Medulla oblongata (tissue), 1 donor: ENCODE measurements around the gene CRIM1.

ENCODE experiments used
- DNase-seq: peaks from one replicate; pipeline ENCODE4 v3.0.0-alpha.2; 2015; ENCODE audit errors: extremely low spot score

Gene CRIM1

GRCh38 chr2:36394804-36395203, 39.2 kb downstream of the CRIM1 start:
- DNase-seq: no peak

- no peak for DNase-seq
Observed at GRCh38 chr2:36395866-36396265, 40.3 kb downstream of the CRIM1 start.

DNA sequence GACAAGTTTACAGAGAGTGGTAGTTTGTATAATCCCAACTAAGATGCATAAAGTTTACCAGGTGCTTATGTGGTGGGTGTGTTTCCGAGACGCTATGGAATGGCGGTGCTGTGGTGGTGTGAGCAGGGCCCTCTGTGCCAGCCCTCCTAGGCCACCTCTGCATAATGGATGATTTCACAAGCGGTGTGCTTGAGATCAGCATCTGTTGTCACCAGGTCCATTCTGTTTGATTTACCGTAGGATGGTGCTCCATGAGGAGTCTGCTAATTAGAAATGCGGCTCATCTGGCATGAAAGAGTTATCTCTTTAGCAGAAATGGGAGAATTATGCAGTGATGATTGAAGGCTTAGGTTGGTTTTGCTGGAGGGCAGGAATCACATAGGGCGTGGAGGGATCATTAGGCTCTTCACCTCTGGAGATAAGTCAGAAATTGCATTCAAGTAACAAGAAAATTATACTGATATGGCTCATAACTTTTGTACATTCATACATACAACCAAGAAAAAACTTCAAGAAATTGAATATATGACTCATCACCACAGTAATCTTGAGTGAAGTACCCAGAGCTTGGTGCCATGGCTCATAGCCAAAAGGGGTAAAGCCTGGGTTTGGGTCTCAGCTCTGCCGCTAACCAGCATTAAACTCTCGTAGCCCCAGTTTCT, 41.4 kb downstream of the CRIM1 start:
- no peak for DNase-seq

GRCh38 chr2:36397728-36398413, 42.3 kb downstream of the CRIM1 start:
- no peak for DNase-seq

- DNase-seq: no peak
Observed at GRCh38 chr2:36399050-36399449, 43.5 kb downstream of the CRIM1 start.

DNA sequence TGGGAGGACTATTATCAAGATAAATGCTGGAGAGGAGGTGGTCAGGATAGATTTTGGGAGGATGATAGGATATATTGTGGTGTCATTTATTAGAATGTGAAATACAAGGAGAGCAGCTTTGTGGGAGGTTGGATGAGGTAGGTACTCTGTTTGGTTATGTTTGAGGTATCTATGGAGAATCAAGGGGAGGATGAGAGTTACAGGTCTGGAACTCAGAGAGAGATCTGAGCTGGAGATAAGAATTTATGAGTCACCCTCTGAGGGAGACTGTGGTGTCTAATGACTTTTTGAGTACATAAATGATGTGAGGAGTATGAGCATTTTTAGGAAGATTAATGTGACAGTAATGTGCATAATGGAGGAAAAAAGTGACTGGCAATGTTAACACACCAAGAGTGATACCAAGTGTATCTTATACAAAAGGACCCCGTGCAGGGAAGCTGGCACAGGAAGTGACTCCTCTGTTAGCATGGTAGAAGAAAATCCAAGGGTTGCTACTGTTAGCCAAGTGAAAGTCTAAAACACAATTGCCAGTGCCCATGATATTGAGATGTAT, 48.2 kb downstream of the CRIM1 start:
- DNase-seq: no peak

- DNase-seq: no peak
Observed at GRCh38 chr2:36404318-36404717, 48.7 kb downstream of the CRIM1 start.

- no peak for DNase-seq
Observed at GRCh38 chr2:36404754-36405153, 49.2 kb downstream of the CRIM1 start.

- no peak for DNase-seq
Observed at GRCh38 chr2:36405183-36405582, 49.6 kb downstream of the CRIM1 start.

GRCh38 chr2:36406296-36406695, 50.7 kb downstream of the CRIM1 start:
- DNase-seq: no peak

GRCh38 chr2:36407413-36407812, 51.8 kb downstream of the CRIM1 start:
- no peak for DNase-seq

DNA sequence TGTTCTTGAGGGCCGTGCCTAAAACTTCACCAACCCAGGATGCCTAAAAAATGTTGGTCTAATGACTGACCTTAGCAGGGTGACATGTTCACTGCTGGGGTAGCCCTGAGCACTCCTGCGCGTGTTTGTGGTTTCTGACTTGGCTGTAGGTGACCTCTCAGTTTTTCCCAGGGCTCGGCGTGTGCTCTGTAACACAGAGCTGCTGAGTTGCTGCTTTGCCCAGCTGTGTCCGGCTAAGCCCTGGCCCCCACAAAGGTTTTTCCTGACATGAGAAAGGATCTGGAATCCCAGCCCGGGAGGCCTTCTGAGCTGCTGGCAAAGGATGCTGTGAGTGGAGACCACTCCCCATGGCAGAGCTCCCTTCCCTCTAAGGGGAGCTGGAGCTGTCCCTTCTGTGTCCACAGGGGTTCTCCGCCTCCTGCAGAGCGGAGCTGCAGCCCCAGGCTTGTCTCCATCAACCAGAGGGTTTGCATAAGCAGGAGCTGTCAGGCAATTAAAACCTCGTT, 52.7 kb downstream of the CRIM1 start:
- DNase-seq: peak; percentile 29

GRCh38 chr2:36409335-36409734, 53.8 kb downstream of the CRIM1 start:
- DNase-seq: no peak

DNA sequence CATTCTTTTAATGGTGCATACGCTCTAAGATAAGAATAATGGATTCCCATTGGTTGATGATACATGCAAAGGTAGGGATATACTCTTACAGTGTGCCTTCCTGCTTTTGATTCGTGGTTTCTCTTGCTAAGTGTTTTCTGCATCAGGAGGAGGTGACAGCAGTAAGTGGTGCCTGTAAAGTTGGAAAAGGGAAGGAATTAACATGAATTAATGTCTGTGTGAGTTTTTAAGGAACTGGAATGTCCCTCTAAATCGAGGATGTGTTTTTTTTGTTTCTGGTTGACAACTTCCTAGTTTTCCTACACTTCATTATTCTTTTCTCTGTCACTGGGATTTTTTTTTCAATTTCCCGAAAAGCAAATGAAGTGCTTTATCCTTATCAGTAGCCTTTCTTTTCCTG, 54.4 kb downstream of the CRIM1 start:
- DNase-seq: no peak

- DNase-seq: no peak
Observed at GRCh38 chr2:36410681-36411080, 55.1 kb downstream of the CRIM1 start.

- no peak for DNase-seq
Observed at GRCh38 chr2:36411962-36412444, 56.4 kb downstream of the CRIM1 start.

DNA sequence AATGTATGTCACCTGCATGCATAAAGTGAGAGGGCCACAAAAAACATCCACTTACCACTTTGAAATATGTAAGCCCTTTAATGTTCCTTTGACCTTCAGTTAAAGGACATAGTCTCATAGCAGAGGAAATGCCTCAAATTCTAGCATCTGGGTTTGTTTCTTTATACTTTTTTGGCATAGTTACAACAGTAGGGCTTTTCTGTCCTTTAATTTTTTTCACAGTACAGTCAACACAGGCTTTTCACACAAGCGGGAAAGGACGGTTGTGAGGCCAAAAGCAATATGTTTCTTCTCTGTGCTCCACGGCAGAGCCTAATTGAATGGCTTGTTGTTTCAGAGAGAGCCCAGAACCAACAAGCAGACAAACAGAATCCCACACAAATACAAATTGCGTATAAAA, 57.6 kb downstream of the CRIM1 start:
- DNase-seq: peak; percentile 49

DNA sequence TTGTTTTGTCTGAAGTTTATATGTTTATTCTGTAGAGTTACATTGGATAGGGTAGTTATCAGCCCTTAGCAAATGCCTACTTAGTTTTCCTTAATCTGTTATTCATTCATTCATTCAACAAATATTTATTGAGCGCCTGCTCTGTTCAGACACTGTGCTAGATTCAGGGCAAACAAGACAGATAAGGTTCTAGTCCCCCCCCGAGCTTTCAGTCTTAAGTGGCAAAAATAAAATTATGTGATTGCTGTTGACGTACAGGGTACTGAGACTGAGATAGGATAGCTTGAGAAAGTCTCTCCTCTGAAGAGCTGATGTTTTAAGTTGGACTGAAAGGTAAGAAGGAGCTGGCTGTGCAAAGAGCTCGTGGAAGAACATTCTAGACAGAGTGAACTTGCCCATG, 58.7 kb downstream of the CRIM1 start:
- no peak for DNase-seq

DNA sequence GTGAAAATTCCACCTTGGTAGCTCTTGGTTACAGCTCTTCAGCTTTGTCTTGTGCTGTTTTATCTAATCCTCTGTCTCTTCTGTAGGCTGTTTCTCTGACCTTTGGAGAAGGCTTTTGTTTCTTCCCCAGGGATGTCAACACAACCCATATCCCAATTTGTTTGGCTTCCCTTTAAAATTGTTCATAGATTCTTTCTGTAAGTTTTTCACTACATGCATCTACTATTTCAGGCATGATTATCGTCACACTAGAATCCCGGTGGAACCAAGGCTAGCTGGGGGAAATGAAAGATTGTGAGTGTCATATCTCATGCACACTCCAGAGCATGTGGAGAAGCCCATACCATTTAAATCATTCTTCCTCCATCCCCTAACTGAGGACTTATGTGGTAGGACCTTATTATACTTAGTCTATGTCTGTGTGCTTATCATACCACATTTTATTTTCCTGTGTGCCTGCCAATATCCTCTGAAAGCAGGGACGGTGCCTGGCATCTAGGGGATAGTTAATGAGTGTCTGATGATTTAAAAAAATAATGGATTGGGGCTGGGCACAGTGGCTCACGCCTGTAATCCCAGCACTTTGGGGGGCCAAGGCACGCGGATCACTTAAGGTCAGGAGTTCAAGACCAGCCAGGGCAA, 59.9 kb downstream of the CRIM1 start:
- DNase-seq: no peak

DNA sequence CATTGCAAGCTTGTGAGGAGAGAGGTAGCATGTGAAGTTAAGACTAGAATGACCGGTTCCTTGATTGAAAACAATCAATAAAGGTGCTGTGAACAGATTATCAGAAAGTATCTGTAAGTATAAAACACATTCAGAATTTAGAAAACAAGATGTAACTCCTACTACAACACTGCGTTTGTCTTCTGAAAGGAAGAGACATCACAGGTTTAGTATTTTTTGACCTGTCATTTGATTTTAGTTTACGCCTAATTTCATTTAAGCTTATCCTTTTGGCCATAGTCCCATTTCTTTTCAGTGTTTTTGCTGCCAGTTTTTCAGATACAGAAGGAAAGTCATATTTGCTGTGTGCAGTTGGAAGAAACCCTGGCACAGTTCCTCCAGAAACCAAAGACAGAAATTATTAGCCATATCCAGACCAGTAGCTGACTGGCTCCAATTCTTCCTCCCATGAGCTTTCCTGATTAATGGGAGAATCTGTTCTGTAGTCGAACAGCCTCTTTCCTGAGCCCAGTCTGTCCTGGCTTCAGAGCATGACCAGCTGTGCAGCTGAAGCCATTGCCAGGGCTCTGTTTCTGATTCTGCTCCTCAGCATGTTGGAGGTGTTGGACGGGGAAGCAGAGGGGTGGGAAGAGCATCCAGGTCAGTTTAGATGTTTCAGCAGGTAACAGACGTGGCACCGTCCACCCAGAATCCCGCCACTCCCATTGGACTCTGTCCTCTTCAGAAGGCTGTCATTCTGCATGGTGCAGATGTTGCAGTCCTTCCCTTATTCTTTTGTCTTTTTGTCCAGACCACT, 61.0 kb downstream of the CRIM1 start:
- no peak for DNase-seq

DNA sequence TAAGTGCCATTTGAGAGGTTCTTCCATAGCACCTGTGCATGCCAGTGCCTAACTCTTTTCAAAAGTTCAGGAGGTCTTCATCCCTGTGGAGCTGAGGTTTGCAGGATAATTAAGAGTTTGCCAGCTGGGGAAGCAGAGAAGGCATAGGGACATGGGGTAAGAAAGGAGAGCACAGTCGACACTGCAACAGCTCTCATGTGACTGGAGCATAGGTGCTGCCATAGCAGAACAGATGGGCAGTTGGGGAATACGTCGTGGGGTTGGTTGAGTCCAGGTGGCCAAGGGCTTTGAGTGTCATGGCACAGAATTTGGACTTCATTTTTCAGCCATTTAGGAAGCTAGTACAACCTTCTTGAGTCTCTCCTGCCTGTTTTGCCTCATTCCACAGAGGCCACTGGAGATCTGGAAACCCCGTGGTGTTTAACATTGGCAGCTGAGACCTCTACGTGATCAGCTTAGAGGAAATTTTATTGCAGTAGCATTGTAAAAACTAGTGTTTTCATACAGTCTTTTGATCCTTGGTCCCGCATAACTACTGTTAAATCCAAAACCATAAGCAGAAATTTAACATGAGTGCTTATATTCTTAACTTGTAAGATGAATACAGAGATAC, 65.1 kb downstream of the CRIM1 start:
- no peak for DNase-seq
